Breast epithelium (tissue), 3 donors: ENCODE measurements around the gene SEC23B.

ENCODE experiments used
- POLR2A ChIP-seq: fragments of 450-650 bp; IDR thresholded peaks from one replicate; pipeline ENCODE4 v1.6.1; 2016; ENCODE audit warnings: antibody characterized with exemption, mild to moderate bottlenecking, moderate library complexity
- POLR2AphosphoS5 ChIP-seq, 3 donors: sonication (generic); formaldehyde crosslinking; IDR thresholded peaks; one replicate each; pipeline ENCODE4 v1.6.1; 2017; ENCODE audit warnings: antibody characterized with exemption in 3 of 3
- TF ChIP-seq, protein P1 (sequence below), 3 donors: fragments of 450-650 bp; IDR thresholded peaks; one replicate each; pipeline ENCODE4 v1.5.1; 2016 to 2017; ENCODE audit warnings: antibody characterized with exemption in 3 of 3, mild to moderate bottlenecking in 3 of 3, moderate library complexity in 3 of 3

DNA sequence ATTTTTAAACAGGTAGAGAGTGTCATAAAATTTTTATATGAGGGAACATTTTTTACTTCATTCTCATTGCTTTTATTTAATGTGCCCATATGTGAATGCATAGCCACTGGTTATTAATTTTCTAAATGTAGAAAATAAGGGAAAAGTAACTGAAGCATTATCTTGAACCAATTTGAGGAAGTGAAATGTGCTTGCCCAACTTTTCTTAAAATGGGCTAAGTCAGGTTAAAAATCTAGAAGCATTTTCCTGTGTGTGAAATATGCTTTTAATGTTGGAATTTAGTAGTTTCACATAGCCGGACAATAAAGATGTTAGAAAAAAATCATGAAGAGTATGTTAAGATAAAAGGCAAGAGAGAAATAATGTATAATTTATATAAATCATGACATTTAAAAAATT lies 3.8 kb downstream of the SEC23B start:
- TF ChIP-seq, protein P1, sequence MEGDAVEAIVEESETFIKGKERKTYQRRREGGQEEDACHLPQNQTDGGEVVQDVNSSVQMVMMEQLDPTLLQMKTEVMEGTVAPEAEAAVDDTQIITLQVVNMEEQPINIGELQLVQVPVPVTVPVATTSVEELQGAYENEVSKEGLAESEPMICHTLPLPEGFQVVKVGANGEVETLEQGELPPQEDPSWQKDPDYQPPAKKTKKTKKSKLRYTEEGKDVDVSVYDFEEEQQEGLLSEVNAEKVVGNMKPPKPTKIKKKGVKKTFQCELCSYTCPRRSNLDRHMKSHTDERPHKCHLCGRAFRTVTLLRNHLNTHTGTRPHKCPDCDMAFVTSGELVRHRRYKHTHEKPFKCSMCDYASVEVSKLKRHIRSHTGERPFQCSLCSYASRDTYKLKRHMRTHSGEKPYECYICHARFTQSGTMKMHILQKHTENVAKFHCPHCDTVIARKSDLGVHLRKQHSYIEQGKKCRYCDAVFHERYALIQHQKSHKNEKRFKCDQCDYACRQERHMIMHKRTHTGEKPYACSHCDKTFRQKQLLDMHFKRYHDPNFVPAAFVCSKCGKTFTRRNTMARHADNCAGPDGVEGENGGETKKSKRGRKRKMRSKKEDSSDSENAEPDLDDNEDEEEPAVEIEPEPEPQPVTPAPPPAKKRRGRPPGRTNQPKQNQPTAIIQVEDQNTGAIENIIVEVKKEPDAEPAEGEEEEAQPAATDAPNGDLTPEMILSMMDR (IDR thresholded peaks at IDR 0.05): no peak
- TF ChIP-seq POLR2A (no peak), POLR2AphosphoS5 (IDR thresholded peaks at IDR 0.05) (no peak)
